Karpas-422 (cell line): ENCODE measurements around the gene WDR72. TPM values are rescaled to one million over a fixed set of nuclear protein-coding genes. Genes with fewer than 3 reads are reported as not detected.

Experiments
- DNase-seq: peaks from one replicate; pipeline ENCODE4 v3.0.0-alpha.2; 2015
- H2AFZ ChIP-seq: fragments of 200-600 bp; sonication (generic); 2 replicates; pipeline ENCODE4 v1.6.1; 2014; ENCODE audit warnings: antibody characterized with exemption, low read length, mixed read lengths
- H3K27ac ChIP-seq: fragments of 200-600 bp; sonication (generic); 2 replicates; pipeline ENCODE4 v1.5.1; 2014; ENCODE audit warnings: mild to moderate bottlenecking, low read length, moderate library complexity
- H3K27me3 ChIP-seq: fragments of 200-600 bp; sonication (generic); 2 replicates; pipeline ENCODE4 v1.6.1; 2014; ENCODE audit warnings: low read length, mixed read lengths
- H3K36me3 ChIP-seq: fragments of 200-600 bp; sonication (generic); 2 replicates; pipeline ENCODE4 v1.6.1; 2014; ENCODE audit warnings: low read length, mixed read lengths; ENCODE audit not compliant: insufficient read depth
- H3K4me1 ChIP-seq: fragments of 200-600 bp; sonication (generic); 2 replicates; pipeline ENCODE4 v1.6.1; 2014; ENCODE audit warnings: mild to moderate bottlenecking, low read length, mixed read lengths
- H3K4me2 ChIP-seq: fragments of 200-600 bp; sonication (generic); 2 replicates; pipeline ENCODE4 v1.6.1; 2014; ENCODE audit warnings: low read length, low read depth, mild to moderate bottlenecking; ENCODE audit not compliant: poor library complexity, severe bottlenecking
- H3K4me3 ChIP-seq: fragments of 200-600 bp; sonication (generic); 2 replicates; pipeline ENCODE4 v1.5.1; 2014; ENCODE audit warnings: mild to moderate bottlenecking, antibody characterized with exemption, low read length, mixed read lengths
- H3K79me2 ChIP-seq: fragments of 200-600 bp; sonication (generic); 2 replicates; pipeline ENCODE4 v1.6.1; 2014; ENCODE audit warnings: mild to moderate bottlenecking, low read length, mixed read lengths
- H3K9ac ChIP-seq: fragments of 200-600 bp; sonication (generic); 2 replicates; pipeline ENCODE4 v1.6.0; 2014; ENCODE audit warnings: low read length
- H3K9me2 ChIP-seq: fragments of 200-600 bp; sonication (generic), shearing (Covaris generic); replicated peaks from 2 replicates; pipeline ENCODE4 v1.6.0; 2014; ENCODE audit warnings: mild to moderate bottlenecking, low read length, moderate library complexity; ENCODE audit not compliant: insufficient read depth
- H3K9me3 ChIP-seq: fragments of 300-700, 200-600 bp; sonication (generic); 2 replicates; pipeline ENCODE4 v1.6.1; 2014; ENCODE audit warnings: low read length, mixed read lengths
- H4K20me1 ChIP-seq: fragments of 200-600 bp; sonication (generic); 2 replicates; pipeline ENCODE4 v1.6.1; 2014; ENCODE audit warnings: mild to moderate bottlenecking, antibody characterized with exemption, low read length, low read depth; ENCODE audit not compliant: insufficient read depth
- total RNA-seq: library from RNA; depleted of rRNA; stranded (reverse); fragments of >200 nt; shearing (Covaris generic); gene quantifications from 2 replicates; pipeline ENCODE4 v1.2.3, GENCODE V29; 2014; ENCODE audit warnings: low replicate concordance

WDR72 gene
- total RNA-seq, 1 experiment from 2014 or later = not detected

- Histone ChIP-seq H3K27ac (no peak overlapping the region), H3K9ac (no peak overlapping the region), H2AFZ (no peak overlapping the region), H3K4me3 (no peak overlapping the region), H3K4me2 (no peak overlapping the region), H3K79me2 (no peaks in the 10 kb centered on the region), H3K27me3 (no peaks in the 10 kb centered on the region), H3K9me3 (no peaks in the 10 kb centered on the region), H3K4me1 (no peaks in the 10 kb centered on the region), H3K9me2 (no peaks in the 10 kb centered on the region; the same call in 1 of the 2 replicates), H3K36me3 (no peaks in the 10 kb centered on the region), H4K20me1 (no peaks in the 10 kb centered on the region)
- no peak for DNase-seq
Measured at GRCh38 chr15:53762916-53763315, 3.5 kb upstream of the WDR72 start.

GRCh38 chr15:53758412-53758811 lies 1.1 kb downstream of the WDR72 start:
- H3K4me2 ChIP-seq = no peak overlapping the region
- no peaks in the 10 kb centered on the region for H3K4me1 ChIP-seq
- no peak overlapping the region for H3K9ac ChIP-seq
- no peak overlapping the region for H3K4me3 ChIP-seq
- H3K27ac ChIP-seq = no peak overlapping the region
- H4K20me1 ChIP-seq = no peaks in the 10 kb centered on the region
- no peaks in the 10 kb centered on the region for H3K27me3 ChIP-seq
- H3K9me3 ChIP-seq = no peaks in the 10 kb centered on the region
- no peak overlapping the region for H2AFZ ChIP-seq
- no peaks in the 10 kb centered on the region for H3K36me3 ChIP-seq
- H3K79me2 ChIP-seq = no peaks in the 10 kb centered on the region
- no peak for DNase-seq
- H3K9me2 ChIP-seq = no peaks in the 10 kb centered on the region; the same call in 1 of the 2 replicates

GRCh38 chr15:53757906-53758305 lies 1.6 kb downstream of the WDR72 start:
- no peak overlapping the region for H2AFZ ChIP-seq
- H3K9me2 ChIP-seq = no peaks in the 10 kb centered on the region; the same call in 1 of the 2 replicates
- no peak for DNase-seq
- H3K9ac ChIP-seq = no peak overlapping the region
- H3K4me3 ChIP-seq = no peak overlapping the region
- H3K27me3 ChIP-seq = no peaks in the 10 kb centered on the region
- no peaks in the 10 kb centered on the region for H3K4me1 ChIP-seq
- no peak overlapping the region for H3K4me2 ChIP-seq
- no peaks in the 10 kb centered on the region for H3K9me3 ChIP-seq
- no peaks in the 10 kb centered on the region for H3K36me3 ChIP-seq
- H4K20me1 ChIP-seq = no peaks in the 10 kb centered on the region
- no peaks in the 10 kb centered on the region for H3K79me2 ChIP-seq
- no peak overlapping the region for H3K27ac ChIP-seq

GRCh38 chr15:53753813-53754212 lies 5.7 kb downstream of the WDR72 start:
- Histone ChIP-seq H3K4me2 (no peak overlapping the region), H2AFZ (no peak overlapping the region), H3K79me2 (no peaks in the 10 kb centered on the region), H3K27me3 (0 out of 2 replicates have a peak, but pooled peaks cover 4% of the 10 kb centered on the region), H3K4me3 (no peak overlapping the region), H3K27ac (no peak overlapping the region), H4K20me1 (no peaks in the 10 kb centered on the region), H3K9me3 (no peaks in the 10 kb centered on the region), H3K4me1 (no peaks in the 10 kb centered on the region), H3K36me3 (no peaks in the 10 kb centered on the region), H3K9me2 (no peaks in the 10 kb centered on the region), H3K9ac (no peak overlapping the region)
- no peak for DNase-seq

- Histone ChIP-seq H3K9me3 (no peaks in the 10 kb centered on the region), H3K4me3 (no peak overlapping the region), H3K27ac (no peak overlapping the region), H3K9me2 (no peaks in the 10 kb centered on the region), H3K4me1 (no peaks in the 10 kb centered on the region), H4K20me1 (no peaks in the 10 kb centered on the region), H2AFZ (no peak overlapping the region), H3K27me3 (0 out of 2 replicates have a peak, but pooled peaks cover 4% of the 10 kb centered on the region), H3K36me3 (no peaks in the 10 kb centered on the region), H3K79me2 (no peaks in the 10 kb centered on the region), H3K4me2 (no peak overlapping the region), H3K9ac (no peak overlapping the region)
- no peak for DNase-seq
Measured at GRCh38 chr15:53752406-53752805, 7.1 kb downstream of the WDR72 start.

GRCh38 chr15:53747501-53748068 lies 11.9 kb downstream of the WDR72 start:
- H3K9me3 ChIP-seq = no peaks in the 10 kb centered on the region
- no peak overlapping the region for H3K4me3 ChIP-seq
- H3K79me2 ChIP-seq = no peaks in the 10 kb centered on the region
- no peak overlapping the region for H2AFZ ChIP-seq
- H3K9me2 ChIP-seq = no peaks in the 10 kb centered on the region
- no peak for DNase-seq
- H3K27ac ChIP-seq = no peak overlapping the region
- no peaks in the 10 kb centered on the region for H3K36me3 ChIP-seq
- no peaks in the 10 kb centered on the region for H4K20me1 ChIP-seq
- 0 out of 2 replicates have a peak, but pooled peaks cover 4% of the 10 kb centered on the region for H3K27me3 ChIP-seq
- no peak overlapping the region for H3K4me2 ChIP-seq
- H3K9ac ChIP-seq = no peak overlapping the region
- H3K4me1 ChIP-seq = no peaks in the 10 kb centered on the region

GRCh38 chr15:53746101-53746500 lies 13.4 kb downstream of the WDR72 start:
- no peaks in the 10 kb centered on the region for H3K79me2 ChIP-seq
- no peak overlapping the region for H3K4me3 ChIP-seq
- no peak overlapping the region for H3K4me2 ChIP-seq
- no peaks in the 10 kb centered on the region for H3K36me3 ChIP-seq
- no peaks in the 10 kb centered on the region for H3K9me2 ChIP-seq
- H4K20me1 ChIP-seq = no peaks in the 10 kb centered on the region
- no peaks in the 10 kb centered on the region for H3K27me3 ChIP-seq
- H3K9ac ChIP-seq = no peak overlapping the region
- no peaks in the 10 kb centered on the region for H3K9me3 ChIP-seq
- H3K27ac ChIP-seq = no peak overlapping the region
- no peaks in the 10 kb centered on the region for H3K4me1 ChIP-seq
- no peak overlapping the region for H2AFZ ChIP-seq
- DNase-seq = no peak

- H3K79me2 ChIP-seq = no peaks in the 10 kb centered on the region
Measured at GRCh38 chr15:53739651-53740050, 19.8 kb downstream of the WDR72 start.

More at GRCh38 chr15:53739651-53740050, 19.8 kb downstream of the WDR72 start:
- no peak overlapping the region for H3K27ac ChIP-seq
- H3K9me3 ChIP-seq = no peaks in the 10 kb centered on the region
- H2AFZ ChIP-seq = no peak overlapping the region
- no peaks in the 10 kb centered on the region for H3K36me3 ChIP-seq
- no peaks in the 10 kb centered on the region for H3K27me3 ChIP-seq
- no peak overlapping the region for H3K4me3 ChIP-seq
- H3K4me2 ChIP-seq = no peak overlapping the region
- H3K9ac ChIP-seq = no peak overlapping the region
- no peak for DNase-seq
- H3K9me2 ChIP-seq = no peaks in the 10 kb centered on the region
- no peaks in the 10 kb centered on the region for H4K20me1 ChIP-seq
- no peaks in the 10 kb centered on the region for H3K4me1 ChIP-seq
